Neural crest cell (in vitro differentiated cells): ENCODE measurements around the gene ELOB. TPM values are rescaled to one million over a fixed set of nuclear protein-coding genes. Genes with fewer than 3 reads are reported as not detected.

Source experiments
- DNase-seq: peaks from one replicate; pipeline ENCODE4 v3.0.0; 2021; ENCODE audit warnings: low read depth, mixed read lengths, low spot score
- H3K27ac Mint-ChIP-seq: one replicate; pipeline ENCODE4 v1.8.0; 2021; ENCODE audit warnings: mild to moderate bottlenecking, mixed read lengths; ENCODE audit not compliant: unreplicated experiment
- H3K27me3 Mint-ChIP-seq: 2 replicates; pipeline ENCODE4 v1.8.0; 2021; ENCODE audit warnings: low read depth, mild to moderate bottlenecking, mixed read lengths
- H3K36me3 Mint-ChIP-seq: 2 replicates; pipeline ENCODE4 v1.8.0; 2021; ENCODE audit warnings: low read depth, mild to moderate bottlenecking, mixed read lengths
- H3K4me1 Mint-ChIP-seq: 2 replicates; pipeline ENCODE4 v1.8.0; 2021; ENCODE audit warnings: mixed read lengths
- H3K4me3 Mint-ChIP-seq: one replicate; pipeline ENCODE4 v1.8.0; 2021; ENCODE audit warnings: mild to moderate bottlenecking, mixed read lengths
- H3K9me3 Mint-ChIP-seq: 2 replicates; pipeline ENCODE4 v1.8.0; 2021; ENCODE audit warnings: mixed read lengths
- CTCF ChIP-seq: fragments of 200-600 bp; sonication (generic); conservative IDR thresholded peaks from 2 replicates; pipeline ENCODE4 v1.5.0; 2021; ENCODE audit warnings: antibody characterized with exemption, mild to moderate bottlenecking
- total RNA-seq: library from RNA; stranded (reverse); gene quantifications from 2 replicates; pipeline ENCODE4 v1.2.1, GENCODE V29; 2021

Gene ELOB
- total RNA-seq, 1 donor from 2014 or later, result 261 TPM

DNA sequence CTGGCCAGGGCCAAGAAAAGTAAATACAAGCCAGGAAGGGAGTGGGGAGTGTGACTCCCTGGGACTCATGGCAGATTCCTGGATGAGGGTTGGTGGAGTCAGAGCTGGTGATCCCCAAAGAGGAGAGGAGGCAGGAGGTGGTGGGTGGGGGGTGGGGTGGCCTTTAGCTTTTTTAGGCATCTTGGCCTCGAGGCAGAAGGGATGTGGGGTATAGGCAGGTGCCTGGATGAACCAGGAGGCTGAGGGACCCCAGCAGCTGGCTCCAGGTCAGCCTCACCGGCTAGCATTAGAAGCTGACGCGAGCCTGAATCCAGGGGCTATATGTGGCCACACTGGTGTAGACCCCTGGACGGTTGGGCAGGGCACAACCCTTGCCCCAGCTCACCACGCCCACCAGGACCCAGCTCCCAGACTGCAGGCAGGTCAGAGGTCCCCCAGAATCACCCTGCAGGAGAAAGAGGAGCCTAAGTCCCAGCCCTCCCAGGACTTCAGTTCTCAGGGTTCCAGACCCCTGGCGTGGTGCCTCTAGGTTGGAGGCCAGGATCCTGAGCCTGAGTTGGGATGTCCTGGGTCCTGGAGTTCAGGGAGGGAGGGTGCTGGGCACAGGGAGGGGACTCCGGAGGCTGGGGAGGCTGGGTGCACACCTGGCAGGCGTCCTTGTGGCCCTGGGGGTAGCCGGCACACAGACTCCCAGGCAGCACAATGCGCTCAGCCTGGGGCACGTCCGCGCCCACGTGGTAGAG is 7.4 kb upstream of the ELOB start:
- Mint-ChIP-seq H3K9me3 (no peaks in the 10 kb centered on the region), H3K4me1 (peaks cover 4% of the 10 kb centered on the region), H3K36me3 (no peaks in the 10 kb centered on the region), H3K4me3 (peak overlapping the region; percentile 38), H3K27me3 (peaks cover 4% of the 10 kb centered on the region), H3K27ac (no peak overlapping the region)
- no peak for TF ChIP-seq CTCF
- no peak for DNase-seq

DNA sequence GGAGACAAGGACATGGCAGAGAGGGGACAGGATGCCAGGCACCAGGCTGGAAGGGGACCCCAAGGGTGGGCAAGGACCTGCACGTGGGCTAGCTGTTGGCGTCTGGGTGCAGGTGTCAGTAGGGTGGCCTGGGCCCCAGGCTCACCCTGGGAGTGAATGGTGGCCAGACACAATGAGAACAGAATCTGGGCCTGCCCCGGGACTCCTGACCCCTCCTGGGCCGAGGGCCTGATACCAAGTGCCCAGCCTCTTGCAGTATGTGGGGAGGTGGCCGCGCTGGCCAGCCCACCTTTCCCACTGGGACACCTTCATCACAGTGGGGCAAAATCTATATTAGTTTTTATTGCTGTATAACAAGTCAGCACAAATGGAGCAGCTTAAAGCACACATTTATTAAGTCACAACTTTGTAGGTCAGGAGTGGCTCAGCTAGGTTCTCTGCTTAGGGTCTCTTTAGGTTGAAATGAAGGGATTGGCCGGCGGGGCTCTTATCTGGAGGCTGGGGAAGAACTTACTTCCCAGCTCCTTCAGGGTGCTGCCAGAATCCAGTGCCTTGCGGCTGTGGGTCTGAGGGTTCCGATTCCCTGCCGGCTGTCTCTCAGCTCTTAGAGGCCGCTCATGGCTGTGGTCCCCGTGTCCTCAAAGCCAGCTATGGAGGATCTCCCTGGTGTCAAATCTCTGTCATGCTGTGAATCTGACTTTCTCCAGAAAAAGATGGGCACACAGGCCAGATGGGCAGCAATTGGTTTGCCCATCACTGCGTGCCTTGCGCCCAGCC is 6.7 kb upstream of the ELOB start:
- H3K27ac Mint-ChIP-seq, result no peak overlapping the region
- H3K27me3 Mint-ChIP-seq, result peaks cover 2% of the 10 kb centered on the region
- no peak for TF ChIP-seq CTCF
- no peak for DNase-seq
- H3K4me1 Mint-ChIP-seq, result peaks cover 4% of the 10 kb centered on the region
- H3K9me3 Mint-ChIP-seq, result no peaks in the 10 kb centered on the region
- peak overlapping the region; percentile 61 for H3K4me3 Mint-ChIP-seq
- no peaks in the 10 kb centered on the region for H3K36me3 Mint-ChIP-seq

DNA sequence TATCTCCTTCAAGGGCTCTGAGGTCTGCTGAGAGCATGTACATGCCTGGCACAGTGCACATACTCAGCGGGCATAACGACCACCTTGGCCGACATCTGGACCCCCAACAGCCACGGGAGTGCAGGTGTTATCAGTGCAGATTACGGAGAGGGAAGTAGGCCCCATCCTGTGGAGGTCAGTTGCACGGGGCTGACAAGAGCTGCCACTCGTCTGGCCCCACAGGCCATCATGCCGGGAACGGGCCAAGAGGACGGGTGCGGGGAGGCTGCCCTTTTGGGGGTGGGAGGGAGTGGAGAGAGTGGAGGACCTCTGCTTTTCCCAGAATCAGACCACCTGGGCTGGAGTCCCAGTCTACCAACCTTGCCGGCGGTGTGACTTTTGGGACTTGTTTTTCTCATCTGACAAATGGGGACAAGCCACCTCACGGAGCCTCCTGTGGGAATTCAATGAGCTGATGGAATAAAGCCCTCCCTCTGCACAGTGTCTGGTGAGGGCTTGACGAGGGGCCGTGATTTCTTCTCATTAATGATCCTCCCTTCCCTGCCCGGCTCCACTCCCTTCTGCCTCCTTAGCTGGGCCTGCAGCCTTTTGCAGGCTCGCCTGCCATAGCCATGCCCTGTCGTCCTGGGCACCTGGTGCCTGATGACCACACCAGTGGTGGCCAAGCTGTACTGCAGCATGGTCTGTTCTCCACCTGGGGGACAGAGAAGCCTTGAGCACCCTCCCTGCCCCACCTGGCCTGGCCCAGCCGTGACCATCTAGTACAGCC is 5.7 kb upstream of the ELOB start:
- TF ChIP-seq CTCF, result no peak
- H3K36me3 Mint-ChIP-seq, result no peaks in the 10 kb centered on the region
- no peaks in the 10 kb centered on the region for H3K9me3 Mint-ChIP-seq
- no peaks in the 10 kb centered on the region for H3K27me3 Mint-ChIP-seq
- no peak overlapping the region for H3K27ac Mint-ChIP-seq
- H3K4me3 Mint-ChIP-seq, result no peak overlapping the region
- DNase-seq, result no peak
- H3K4me1 Mint-ChIP-seq, result peaks cover 13% of the 10 kb centered on the region

GRCh38 chr16:2779978-2780898 is 3.2 kb upstream of the ELOB start:
- Mint-ChIP-seq H3K4me1 (peaks cover 20% of the 10 kb centered on the region), H3K4me3 (peak overlapping the region; percentile 87), H3K9me3 (no peaks in the 10 kb centered on the region), H3K27me3 (peaks cover 2% of the 10 kb centered on the region), H3K36me3 (no peaks in the 10 kb centered on the region), H3K27ac (no peak overlapping the region)
- no peak for TF ChIP-seq CTCF
- DNase-seq, result no peak
